Measurements from ENCODE around the gene CSNK1A1.

DNA sequence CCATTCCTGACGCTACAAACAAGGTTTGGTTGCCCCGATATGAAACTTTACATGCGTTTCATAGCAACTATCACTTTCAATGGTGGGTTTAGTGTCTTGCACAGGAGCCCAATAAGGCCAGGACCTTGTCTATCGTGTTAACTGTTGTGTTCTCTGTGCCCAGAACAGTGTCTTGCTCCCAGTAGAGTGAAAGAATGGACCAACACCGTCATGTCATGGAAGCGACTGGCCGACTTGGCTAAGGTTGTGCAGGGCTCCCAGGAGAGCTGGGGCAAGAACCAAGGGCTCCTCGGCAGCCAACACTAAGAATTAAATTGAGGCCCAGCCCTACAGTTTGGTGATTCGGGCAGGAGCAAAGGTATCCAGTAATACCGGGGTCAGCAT, 29.6 kb upstream of the CSNK1A1 start:
- TF ChIP-seq, protein P1, sequence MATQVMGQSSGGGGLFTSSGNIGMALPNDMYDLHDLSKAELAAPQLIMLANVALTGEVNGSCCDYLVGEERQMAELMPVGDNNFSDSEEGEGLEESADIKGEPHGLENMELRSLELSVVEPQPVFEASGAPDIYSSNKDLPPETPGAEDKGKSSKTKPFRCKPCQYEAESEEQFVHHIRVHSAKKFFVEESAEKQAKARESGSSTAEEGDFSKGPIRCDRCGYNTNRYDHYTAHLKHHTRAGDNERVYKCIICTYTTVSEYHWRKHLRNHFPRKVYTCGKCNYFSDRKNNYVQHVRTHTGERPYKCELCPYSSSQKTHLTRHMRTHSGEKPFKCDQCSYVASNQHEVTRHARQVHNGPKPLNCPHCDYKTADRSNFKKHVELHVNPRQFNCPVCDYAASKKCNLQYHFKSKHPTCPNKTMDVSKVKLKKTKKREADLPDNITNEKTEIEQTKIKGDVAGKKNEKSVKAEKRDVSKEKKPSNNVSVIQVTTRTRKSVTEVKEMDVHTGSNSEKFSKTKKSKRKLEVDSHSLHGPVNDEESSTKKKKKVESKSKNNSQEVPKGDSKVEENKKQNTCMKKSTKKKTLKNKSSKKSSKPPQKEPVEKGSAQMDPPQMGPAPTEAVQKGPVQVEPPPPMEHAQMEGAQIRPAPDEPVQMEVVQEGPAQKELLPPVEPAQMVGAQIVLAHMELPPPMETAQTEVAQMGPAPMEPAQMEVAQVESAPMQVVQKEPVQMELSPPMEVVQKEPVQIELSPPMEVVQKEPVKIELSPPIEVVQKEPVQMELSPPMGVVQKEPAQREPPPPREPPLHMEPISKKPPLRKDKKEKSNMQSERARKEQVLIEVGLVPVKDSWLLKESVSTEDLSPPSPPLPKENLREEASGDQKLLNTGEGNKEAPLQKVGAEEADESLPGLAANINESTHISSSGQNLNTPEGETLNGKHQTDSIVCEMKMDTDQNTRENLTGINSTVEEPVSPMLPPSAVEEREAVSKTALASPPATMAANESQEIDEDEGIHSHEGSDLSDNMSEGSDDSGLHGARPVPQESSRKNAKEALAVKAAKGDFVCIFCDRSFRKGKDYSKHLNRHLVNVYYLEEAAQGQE (IDR thresholded peaks at IDR 0.05) = no peak
- TF ChIP-seq, protein P2, sequence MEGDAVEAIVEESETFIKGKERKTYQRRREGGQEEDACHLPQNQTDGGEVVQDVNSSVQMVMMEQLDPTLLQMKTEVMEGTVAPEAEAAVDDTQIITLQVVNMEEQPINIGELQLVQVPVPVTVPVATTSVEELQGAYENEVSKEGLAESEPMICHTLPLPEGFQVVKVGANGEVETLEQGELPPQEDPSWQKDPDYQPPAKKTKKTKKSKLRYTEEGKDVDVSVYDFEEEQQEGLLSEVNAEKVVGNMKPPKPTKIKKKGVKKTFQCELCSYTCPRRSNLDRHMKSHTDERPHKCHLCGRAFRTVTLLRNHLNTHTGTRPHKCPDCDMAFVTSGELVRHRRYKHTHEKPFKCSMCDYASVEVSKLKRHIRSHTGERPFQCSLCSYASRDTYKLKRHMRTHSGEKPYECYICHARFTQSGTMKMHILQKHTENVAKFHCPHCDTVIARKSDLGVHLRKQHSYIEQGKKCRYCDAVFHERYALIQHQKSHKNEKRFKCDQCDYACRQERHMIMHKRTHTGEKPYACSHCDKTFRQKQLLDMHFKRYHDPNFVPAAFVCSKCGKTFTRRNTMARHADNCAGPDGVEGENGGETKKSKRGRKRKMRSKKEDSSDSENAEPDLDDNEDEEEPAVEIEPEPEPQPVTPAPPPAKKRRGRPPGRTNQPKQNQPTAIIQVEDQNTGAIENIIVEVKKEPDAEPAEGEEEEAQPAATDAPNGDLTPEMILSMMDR (IDR thresholded peaks at IDR 0.05; ENCODE audit: low read depth, low read length, missing input control) = no peak
- TF ChIP-seq GABPA (IDR thresholded peaks at IDR 0.05 in 1 of 2, conservative IDR thresholded peaks at IDR 0.05 in 1 of 2) (no peak), RAD21 (IDR thresholded peaks at IDR 0.05) (no peak)
- TF ChIP-seq, protein P3, sequence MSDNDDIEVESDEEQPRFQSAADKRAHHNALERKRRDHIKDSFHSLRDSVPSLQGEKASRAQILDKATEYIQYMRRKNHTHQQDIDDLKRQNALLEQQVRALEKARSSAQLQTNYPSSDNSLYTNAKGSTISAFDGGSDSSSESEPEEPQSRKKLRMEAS (IDR thresholded peaks at IDR 0.05) = no peak

Measured in liver (tissue), 3 donors.